Activated CD8-positive, alpha-beta memory T cell treated with anti-CD3 and anti-CD28 coated beads for 1 hour (primary cell): Measurements from ENCODE around the gene SNRNP25.
"Not testable (repeated sequence)": the region's sequence is repeated elsewhere in the genome, so short reads cannot be mapped to it uniquely, and the experiment has no call there.

Experiments used
- DNase-seq, 2 donors: peaks; one replicate each; pipeline ENCODE4 v3.0.0-alpha.2; 2020; ENCODE audit warnings: low read depth in 1 of 2; ENCODE audit errors: extremely low read depth in 1 of 2

The SNRNP25 gene

DNA sequence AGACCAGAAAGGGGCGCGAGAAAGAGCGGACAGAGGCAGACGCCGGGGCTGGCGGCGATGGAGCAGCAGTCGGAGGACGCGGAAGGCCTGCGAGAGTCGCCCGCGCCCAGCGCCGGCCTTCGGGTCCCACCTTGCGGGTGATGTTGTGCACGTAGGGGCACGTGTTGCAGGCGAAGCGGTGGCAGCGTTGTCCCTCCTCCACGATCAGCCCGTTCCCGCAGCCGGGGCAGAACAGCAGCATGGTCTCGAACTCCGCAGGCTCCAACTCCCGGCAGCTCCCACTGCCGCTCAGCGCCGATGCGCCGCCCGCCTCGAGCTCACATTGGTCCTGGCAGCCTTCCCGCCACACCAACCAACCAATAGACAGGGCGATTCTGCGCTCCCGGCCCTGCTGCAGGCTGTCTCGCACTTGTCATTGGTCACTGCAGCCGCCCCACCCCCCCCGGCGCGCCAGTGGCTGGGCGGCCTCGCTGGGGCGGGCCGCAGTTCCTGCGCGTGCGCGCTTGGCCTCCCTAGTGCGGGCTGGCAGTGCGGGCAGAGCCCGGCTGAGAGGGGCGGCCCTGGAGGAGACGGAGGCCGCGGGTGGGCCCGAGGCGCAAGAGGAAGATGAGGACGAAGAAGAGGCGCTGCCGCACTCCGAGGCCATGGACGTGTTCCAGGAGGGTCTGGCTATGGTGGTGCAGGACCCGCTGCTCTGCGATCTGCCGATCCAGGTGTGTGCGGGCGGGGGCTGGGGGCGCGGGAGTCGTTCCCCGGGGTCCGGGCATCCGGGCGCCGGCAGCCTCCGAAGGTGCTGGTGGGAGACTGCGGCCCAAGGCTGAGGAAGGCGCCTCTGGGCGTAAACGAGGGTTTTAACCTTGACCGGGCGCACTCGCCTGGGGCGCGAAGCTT lies at the start of gene SNRNP25, which contains the start of gene POLR3K:
Gene SNRNP25 (plus strand): TSS at position 483 of the 891 bp plus-strand sequence. CDS start 189 bp downstream, at position 672.
Gene POLR3K (minus strand): TSS at position 263 of the 891 bp plus-strand sequence. CDS start 22 bp downstream, at position 241.
- DNase-seq: peak; percentile 94 to 98

DNA sequence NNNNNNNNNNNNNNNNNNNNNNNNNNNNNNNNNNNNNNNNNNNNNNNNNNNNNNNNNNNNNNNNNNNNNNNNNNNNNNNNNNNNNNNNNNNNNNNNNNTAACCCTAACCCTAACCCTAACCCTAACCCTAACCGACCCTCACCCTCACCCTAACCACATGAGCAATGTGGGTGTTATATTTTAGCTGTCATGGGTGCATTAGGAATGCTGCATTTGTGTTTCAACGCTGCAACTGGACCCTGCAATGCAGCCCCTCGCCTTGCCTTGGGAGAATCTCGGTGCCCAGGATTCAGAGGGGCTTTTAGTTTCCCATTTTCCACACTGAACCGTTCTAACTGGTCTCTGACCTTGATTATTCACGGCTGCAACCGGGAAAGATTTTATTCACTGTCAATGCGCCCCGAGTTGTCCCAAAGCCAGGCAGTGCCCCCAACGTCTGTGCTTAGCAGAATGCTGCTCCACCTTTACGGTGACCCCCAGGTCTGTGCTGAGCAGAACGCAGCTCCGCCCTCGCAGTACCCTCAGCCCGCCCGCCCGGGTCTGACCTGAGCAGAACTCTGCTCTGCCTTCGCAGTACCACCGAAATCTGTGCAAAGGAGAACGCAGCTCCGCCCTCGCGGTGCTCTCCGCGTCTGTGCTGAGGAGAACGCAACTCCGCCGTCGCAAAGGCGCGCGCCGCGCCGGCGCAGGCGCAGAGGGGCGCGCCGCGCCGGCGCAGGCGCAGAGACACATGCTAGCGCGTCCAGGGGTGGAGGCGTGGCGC lies 43.5 kb upstream of the SNRNP25 start:
- DNase-seq: no peak

DNA sequence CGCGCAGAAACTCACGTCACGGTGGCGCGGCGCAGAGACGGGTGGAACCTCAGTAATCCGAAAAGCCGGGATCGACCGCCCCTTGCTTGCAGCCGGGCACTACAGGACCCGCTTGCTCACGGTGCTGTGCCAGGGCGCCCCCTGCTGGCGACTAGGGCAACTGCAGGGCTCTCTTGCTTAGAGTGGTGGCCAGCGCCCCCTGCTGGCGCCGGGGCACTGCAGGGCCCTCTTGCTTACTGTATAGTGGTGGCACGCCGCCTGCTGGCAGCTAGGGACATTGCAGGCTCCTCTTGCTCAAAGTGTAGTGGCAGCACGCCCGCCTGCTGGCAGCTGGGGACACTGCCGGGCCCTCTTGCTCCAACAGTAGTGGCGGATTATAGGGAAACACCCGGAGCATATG lies 42.9 kb upstream of the SNRNP25 start:
- peak; percentile 74 to 76 for DNase-seq

DNA sequence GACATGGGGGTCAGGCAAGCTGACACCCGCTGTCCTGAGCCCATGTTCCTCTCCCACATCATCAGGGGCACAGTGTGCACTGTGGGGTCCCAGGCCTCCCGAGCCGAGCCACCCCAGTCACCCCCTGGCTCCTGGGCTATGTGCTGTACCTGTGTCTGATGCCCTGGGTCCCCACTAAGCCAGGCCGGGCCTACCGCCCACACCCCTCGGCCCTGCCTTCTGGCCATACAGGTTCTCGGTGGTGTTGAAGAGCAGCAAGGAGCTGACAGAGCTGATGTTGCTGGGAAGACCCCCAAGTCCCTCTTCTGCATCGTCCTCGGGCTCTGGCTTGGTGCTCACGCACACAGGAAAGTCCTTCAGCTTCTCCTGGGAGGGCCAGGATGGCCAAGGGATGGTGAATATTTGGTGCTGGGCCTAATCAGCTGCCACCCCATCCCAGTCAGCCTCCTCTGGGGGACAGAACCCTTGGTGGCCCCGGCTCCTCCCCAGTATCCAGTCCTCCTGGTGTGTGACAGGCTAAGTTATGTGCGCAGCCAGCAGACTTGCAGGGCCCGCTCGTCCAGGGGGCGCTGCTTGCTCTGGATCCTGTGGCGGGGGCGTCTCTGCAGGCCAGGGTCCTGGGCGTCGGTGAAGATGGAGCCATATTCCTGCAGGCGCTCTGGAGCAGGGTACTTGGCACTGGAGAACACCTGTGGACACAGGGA lies 36.4 kb upstream of the SNRNP25 start:
- DNase-seq: not testable (repeated sequence)

DNA sequence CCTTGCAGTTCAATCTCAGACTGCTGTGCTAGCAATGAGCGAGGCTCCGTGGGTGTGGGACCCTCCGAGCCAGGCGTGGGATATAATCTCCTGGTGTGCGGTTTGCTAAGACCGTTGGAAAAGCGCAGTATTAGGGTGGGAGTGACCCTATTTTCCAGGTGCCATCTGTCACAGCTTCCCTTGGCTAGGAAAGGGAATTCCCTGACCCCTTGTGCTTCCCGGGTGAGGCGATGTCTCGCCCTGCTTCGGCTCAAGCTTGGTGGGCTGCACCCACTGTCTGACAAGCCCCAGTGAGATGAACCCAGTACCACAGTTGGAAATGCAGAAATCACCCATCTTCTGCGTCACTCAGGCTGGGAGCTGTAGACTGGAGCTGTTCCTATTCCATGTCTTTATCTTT lies 32.7 kb upstream of the SNRNP25 start:
- not testable (repeated sequence) for DNase-seq

DNA sequence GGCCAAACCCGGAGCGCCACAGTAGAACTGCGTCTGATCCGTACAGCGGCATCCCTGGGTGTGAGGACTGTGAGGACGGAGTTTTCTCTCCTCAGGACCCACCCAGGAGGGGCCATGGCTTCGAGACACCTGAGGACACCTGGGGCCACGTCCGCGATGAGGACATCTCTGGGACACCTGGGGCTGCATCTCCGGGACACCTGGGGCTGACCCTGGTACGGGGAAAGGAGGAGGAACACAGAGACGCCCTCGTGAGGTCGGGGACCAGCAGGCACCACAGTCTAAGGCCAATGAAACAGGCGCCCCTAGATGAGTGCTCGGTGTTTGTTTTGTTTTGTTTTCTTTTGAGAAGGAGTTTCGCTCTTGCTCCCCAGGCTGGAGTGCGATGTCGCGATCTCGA lies 29.5 kb upstream of the SNRNP25 start:
- DNase-seq: not testable (repeated sequence)

DNA sequence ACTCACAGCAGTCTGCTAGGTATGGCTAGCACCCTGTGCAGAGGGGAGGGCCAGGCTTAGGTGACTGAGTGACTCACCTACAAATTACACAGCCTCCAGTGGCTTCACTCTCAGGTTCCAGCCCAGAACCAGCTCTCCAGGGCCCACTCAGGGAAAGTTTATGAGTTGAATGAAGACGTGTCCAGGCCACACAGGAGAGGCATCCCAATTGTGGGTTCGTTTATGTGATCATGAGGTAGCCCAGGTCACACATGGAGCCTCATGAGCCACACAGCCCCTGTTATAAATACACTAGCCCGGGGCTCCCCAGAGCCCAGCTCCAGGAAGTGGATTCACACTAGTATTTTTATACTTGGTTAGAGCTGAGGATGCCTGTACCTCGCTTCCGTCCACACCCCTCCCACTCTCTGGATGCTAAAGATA lies 27.7 kb upstream of the SNRNP25 start:
- DNase-seq: not testable (repeated sequence)

DNA sequence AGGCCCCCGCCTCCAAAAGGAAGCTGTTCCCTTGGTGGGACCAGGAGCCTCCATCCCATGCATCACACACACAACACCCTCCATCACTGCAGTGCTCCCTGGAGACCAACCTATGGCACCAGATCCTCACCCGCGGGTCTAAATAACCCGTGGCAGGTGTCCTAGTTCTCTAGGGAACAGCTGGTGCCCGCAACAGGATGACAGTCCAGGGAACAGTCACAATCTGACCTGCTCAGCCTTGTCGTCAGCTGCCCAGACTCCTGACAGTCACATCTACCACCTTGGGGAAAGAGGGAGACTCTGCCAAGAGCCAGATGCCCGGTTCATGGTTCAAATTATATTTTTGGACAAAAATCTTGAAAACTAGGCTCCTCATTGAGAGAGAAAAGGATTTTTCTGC lies 23.0 kb upstream of the SNRNP25 start:
- DNase-seq: not testable (repeated sequence)

DNA sequence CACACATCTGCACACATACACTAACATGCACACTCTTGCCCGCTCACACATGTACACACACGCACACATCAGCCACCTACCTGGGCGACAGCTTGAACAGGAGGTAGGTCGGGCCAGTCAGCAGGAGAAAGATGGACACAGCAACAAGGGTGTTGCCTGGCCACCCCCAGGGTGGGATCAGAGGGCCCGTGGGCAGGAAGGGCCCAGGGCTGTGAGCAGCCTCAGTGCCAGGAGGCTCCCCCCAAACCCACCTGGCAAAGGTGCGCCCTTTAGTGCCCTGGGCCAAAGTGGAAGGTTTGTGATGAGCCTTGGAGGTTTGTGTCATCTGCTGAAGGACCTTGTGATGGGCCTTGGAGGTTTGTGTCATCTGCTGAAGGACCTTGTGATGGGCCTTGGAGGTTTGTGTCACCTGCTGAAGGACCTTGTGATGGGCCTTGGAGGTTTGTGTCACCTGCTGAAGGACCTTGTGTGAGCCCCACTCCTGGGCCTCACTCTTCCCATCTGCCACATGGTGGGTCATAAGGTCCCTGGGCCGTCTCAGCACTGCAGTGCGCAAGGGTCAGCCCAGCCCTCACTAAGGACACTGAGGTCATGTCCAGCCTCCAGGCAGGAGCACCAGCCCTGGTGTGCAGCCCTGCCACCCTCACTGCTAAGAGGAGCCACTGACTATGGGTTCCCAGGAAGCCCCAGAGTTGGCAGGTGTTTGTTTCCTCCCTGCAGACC lies 20.3 kb upstream of the SNRNP25 start:
- not testable (repeated sequence) for DNase-seq

DNA sequence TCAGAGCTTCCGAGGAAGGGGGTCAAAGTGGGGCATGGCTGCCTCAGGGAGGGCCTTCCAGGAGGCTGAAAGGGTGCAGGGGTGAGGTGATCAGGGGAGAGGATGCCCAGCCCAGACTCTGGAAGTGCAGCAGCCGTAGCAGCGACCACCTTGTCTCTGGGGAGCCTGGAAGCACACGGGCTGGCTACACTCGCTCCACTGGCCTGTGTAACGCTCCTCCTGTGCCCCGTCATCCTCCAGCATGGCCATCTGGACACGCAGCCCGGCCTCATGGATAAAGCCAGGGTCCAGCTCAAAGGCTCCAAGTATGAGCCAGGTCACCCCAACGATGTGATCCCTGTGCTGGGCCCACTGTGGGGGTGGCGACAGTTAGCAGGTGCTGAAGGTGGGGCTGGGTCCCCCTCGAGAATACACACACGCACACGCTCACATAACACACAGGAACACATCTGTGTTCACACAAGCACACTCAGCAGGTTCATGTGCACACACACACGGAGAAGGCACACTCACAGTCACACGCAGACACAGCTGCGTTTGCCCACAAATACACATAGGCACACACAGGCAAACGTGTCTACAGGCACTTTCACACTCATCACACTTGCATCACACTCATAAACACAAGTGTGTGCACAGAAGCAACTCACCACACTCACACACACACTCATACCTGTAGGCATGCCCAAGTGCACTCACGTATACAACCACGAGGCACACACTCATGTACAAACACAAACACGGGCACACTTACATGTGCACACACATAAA lies 19.6 kb upstream of the SNRNP25 start:
- no peak for DNase-seq

DNA sequence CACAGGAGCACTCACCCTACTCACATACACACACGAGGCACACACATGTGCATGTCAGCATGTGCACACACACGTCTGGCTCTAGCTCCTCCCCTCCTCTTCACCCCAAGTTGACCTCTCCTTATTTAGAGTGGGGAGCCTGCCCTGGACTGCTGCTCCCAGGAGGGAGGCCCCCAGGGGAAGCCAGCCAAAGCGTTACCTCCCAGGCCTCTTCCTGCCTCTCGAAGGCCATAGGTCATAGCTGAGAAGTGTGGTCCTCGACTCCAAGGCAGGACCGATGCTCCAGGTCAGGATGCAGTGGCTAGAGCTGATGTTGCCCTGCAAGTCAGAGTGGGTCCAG lies 19.0 kb upstream of the SNRNP25 start:
- DNase-seq: no peak

DNA sequence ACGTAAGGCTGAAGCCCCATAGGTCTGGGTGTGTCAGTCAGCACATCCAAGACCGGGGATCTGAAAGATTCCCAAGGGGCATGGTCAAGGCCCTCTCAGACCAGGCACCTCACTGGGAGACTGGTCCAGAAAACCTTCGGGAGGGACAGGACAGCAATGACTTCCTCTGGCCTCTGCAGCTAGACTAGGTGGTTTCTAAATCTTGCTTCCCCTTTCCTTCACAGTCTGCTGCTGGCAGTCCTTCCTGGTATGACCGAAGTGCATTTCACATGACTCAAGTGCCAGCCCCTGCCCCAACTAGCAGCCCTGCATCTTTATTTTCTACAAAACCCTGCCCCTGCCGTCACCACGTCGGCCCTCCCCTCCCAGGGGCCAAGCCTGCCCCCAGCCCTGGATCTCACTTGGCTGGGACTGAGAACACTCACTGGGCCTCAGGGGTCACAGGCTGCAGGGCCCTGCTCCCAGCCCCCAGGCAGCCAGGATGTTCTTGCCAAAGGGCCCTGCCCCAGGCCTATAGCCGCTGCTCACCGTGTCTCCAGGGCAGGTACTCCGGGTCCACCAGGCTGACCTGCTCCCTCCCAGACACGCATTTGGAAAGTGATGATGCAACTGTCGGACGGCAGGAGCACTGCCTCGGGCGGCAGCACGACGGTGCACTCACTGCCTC lies 18.5 kb upstream of the SNRNP25 start:
- DNase-seq: no peak

DNA sequence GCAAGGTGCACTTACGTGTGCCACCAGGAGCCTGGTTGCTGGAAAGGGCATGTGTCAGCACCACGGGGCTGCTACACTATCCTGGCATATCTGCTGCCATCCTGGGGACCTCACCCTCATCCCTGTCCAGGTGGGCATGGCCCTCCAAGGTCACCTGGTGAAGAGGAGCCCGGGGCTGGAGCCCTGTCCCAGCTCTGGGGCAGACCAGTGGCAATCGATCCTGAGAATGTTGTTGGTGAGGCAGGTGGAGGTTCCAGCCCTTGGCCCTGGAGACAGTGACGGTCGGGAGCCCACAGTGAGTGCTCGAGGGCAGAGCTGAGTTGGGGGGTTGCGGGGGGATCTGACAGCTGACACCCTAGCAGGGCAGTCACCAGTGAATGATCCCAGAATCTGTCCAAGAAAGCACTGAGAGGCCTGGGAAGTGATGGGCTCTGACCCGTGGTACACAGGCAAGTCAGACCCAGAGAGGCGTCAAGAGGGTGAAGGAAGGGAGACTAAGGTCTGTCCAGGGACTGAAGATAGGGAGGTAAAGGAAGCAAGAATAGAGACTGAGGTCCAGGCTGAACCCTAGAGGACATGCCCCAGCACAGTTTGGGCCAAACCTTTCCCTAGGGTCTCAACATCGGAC lies 17.8 kb upstream of the SNRNP25 start:
- DNase-seq: no peak

DNA sequence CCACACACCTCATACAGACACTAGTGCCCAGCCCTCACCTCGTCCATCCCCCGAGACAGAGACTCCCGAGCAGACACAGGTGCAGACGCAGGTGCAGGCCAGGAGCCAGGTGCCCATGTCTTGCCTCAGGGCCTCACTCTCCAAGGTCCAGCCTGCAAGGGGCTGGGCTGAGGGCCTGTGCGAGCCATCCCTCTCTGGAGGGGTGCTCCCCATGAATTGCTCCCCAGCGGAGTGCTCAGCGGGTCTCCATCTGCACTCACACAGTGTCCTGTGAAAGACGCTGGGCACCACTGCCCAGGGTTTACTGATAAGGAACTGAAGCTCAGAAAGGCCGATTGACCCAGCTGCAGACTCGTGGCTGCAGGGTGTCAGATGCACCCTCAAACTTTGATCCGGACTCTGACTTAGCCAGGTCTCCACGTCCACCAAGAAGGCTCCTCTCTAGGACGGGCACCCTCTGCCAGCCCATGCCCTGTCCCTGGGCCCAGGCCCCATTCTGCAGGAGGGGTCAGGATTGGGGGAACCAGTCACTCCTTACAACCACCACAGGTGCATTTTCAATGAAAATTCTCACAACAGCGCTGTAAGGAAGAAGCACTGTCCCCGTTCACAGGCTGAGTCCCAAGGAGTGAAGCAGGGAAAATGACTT lies 17.2 kb upstream of the SNRNP25 start:
- DNase-seq: no peak

DNA sequence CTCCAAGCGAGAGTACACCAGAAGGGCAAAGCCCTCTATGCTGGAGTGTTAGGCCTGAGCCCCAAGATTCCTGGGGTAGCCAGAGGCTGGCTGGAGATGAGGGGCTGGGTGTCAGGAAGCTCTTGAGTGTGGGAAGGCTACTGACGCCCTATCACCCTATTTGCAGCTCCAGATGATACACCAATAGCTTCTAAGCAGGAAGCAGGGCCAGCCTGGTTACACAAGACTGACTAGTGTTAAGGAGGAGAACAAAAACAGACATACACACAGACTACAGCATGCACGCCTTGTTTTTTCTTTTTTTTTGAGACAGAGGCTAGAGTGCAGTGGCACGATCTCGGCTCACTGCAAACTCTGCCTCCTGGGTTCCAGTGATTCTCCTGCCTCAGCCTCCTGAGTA lies 16.1 kb upstream of the SNRNP25 start:
- DNase-seq: no peak

DNA sequence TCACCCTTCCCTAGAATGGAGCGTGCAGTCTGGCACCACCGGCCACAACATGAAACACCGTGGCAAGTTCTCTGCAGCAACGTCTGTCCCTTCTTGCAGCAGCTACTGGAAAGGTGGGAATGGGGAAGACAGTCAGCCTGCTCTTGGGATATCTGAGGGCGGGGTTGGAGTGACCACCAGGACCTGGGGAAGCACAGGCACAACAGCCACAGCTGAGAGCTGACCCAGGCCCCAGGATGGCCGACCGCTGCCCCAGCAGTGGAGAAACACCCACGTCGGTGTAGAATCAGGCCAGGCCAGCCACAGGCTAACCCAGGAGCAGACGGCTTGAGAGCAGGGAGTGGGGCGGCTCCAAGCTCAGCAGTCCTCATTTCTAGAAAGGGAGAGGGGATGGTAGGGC lies 15.4 kb upstream of the SNRNP25 start:
- DNase-seq: not testable (repeated sequence)

DNA sequence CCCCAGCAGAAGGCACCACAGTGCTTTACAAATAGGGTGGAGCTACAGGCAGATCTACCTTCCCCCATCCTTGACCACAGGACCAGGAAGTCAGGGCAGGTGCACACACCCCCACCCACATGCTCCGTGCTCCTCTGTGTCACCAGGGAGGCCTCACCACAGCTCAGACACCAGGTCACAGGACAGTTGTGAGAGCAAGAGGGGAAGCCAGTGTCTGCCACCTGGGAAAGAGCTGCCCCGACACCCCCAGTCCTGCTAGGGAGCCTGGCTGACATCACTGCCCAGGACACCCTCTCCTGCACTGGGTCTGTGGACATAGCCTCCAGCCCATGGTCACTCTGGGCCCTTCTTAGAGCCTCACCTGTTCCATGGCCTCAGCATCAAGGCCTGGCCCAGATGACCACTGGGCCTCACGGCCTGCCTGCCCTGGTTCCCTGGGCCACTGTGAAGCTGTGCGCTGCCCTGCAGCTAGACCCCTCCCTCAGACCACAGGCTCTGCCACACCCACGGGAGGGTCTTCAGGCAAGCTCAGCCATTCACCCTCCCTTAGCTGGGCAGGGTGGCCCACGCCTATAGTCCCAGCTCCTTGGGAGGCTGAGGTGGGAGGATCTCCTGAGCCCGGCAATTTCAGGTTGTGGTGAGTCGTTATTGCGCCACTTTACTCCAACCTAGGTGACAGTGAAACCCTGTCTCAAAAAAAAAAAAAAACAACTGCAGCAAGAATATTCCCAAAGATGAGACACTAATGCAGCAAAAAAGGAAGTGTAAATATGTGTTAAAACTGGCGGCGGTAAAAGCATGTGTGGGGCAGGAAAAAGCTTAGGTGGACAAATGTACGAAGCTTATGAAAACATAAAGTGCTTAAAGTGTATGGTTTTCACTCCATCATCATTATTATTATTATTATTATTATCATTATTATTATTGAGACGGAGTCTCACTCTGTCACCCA lies 14.4 kb upstream of the SNRNP25 start:
- DNase-seq: no peak
